Neural cell (in vitro differentiated cells): ENCODE measurements around the gene PITPNB. TPM values are rescaled to one million over a fixed set of nuclear protein-coding genes. Genes with fewer than 3 reads are reported as not detected.

Experiments used
- H2AFZ ChIP-seq: fragments of 200-600, 300-800 bp; sonication (generic), shearing (Covaris generic); 2 replicates; pipeline ENCODE4 v1.6.0; 2014; ENCODE audit warnings: low read depth, mild to moderate bottlenecking, antibody characterized with exemption, low read length, moderate library complexity
- H3F3A ChIP-seq: fragments of 200-600 bp; shearing (Covaris generic); 2 replicates; pipeline ENCODE4 v1.6.1; 2016; ENCODE audit warnings: mild to moderate bottlenecking, moderate library complexity, mixed read lengths, antibody characterized with exemption, low read length; ENCODE audit not compliant: insufficient read depth, poor library complexity, severe bottlenecking
- H3K27ac ChIP-seq: fragments of 200-600, 300-800 bp; sonication (generic), shearing (Covaris generic); 2 replicates; pipeline ENCODE4 v1.5.1; 2014; ENCODE audit warnings: mild to moderate bottlenecking, low read length, moderate library complexity
- H3K27me3 ChIP-seq: fragments of 300-800, 200-600 bp; sonication (generic), shearing (Covaris generic); 2 replicates; pipeline ENCODE4 v1.6.0; 2014; ENCODE audit warnings: mild to moderate bottlenecking, low read depth, low read length, moderate library complexity; ENCODE audit not compliant: insufficient read depth
- H3K36me3 ChIP-seq: fragments of 300-800, 200-600 bp; sonication (generic), shearing (Covaris generic); 2 replicates; pipeline ENCODE4 v1.5.1; 2014; ENCODE audit warnings: mild to moderate bottlenecking, antibody characterized with exemption, low read length, moderate library complexity; ENCODE audit not compliant: insufficient read depth
- H3K4me2 ChIP-seq: fragments of 300-800, 200-600 bp; sonication (generic), shearing (Covaris generic); 2 replicates; pipeline ENCODE4 v1.6.0; 2014; ENCODE audit warnings: mild to moderate bottlenecking, low read length
- H3K4me3 ChIP-seq: fragments of 300-800, 200-600 bp; sonication (generic), shearing (Covaris generic); 2 replicates; pipeline ENCODE4 v1.5.1; 2014; ENCODE audit warnings: mild to moderate bottlenecking, low read length, moderate library complexity
- H3K79me2 ChIP-seq: fragments of 200-600 bp; shearing (Covaris generic); replicated peaks from 2 replicates; pipeline ENCODE4 v1.6.0; 2014; ENCODE audit warnings: mild to moderate bottlenecking, low read length, moderate library complexity; ENCODE audit not compliant: insufficient read depth
- H3K9ac ChIP-seq: fragments of 300-800, 200-600 bp; sonication (generic), shearing (Covaris generic); 2 replicates; pipeline ENCODE4 v1.6.1; 2016; ENCODE audit warnings: mild to moderate bottlenecking, low read length, mixed read lengths
- H3K9me2 ChIP-seq: fragments of 200-600 bp; shearing (Covaris generic); 2 replicates; pipeline ENCODE4 v1.6.1; 2016; ENCODE audit warnings: mild to moderate bottlenecking, low read length, mixed read lengths; ENCODE audit not compliant: insufficient read depth
- H3K9me3 ChIP-seq: fragments of 200-600, 300-800 bp; sonication (generic), shearing (Covaris generic); 2 replicates; pipeline ENCODE4 v1.6.1; 2016; ENCODE audit warnings: mild to moderate bottlenecking, mixed run types, low read length, moderate library complexity, mixed read lengths
- H4K20me1 ChIP-seq: fragments of 200-600 bp; shearing (Covaris generic); 2 replicates; pipeline ENCODE4 v1.6.1; 2016; ENCODE audit warnings: mild to moderate bottlenecking, mixed run types; ENCODE audit not compliant: insufficient read depth
- CTCF ChIP-seq: fragments of 450-650 bp; IDR thresholded peaks from 2 replicates; pipeline ENCODE4 v1.5.1; 2014; ENCODE audit warnings: antibody characterized with exemption, mild to moderate bottlenecking, moderate library complexity; ENCODE audit not compliant: poor library complexity, severe bottlenecking
- EP300 ChIP-seq: fragments of 450-650 bp; conservative IDR thresholded peaks from 2 replicates; pipeline ENCODE4 v1.6.1; 2014; ENCODE audit warnings: antibody characterized with exemption, mild to moderate bottlenecking, moderate library complexity; ENCODE audit not compliant: poor library complexity, severe bottlenecking
- EZH2 ChIP-seq: fragments of 200-600, 300-800 bp; shearing (Covaris generic), sonication (generic); IDR thresholded peaks from 2 replicates; pipeline ENCODE4 v1.6.1; 2014; ENCODE audit warnings: antibody characterized with exemption, low read length, borderline replicate concordance, mild to moderate bottlenecking; ENCODE audit not compliant: insufficient read depth, poor library complexity, severe bottlenecking
- MXI1 ChIP-seq: fragments of 450-650 bp; conservative IDR thresholded peaks from 2 replicates; pipeline ENCODE4 v1.6.1; 2014; ENCODE audit warnings: antibody characterized with exemption, mild to moderate bottlenecking; ENCODE audit not compliant: poor library complexity, severe bottlenecking
- POLR2AphosphoS5 ChIP-seq: IDR thresholded peaks from 2 replicates; pipeline ENCODE4 v1.6.1; 2012
- RAD21 ChIP-seq: fragments of 450-650 bp; conservative IDR thresholded peaks from 2 replicates; pipeline ENCODE4 v1.6.1; 2014; ENCODE audit warnings: antibody characterized with exemption, mild to moderate bottlenecking, moderate library complexity
- SMC3 ChIP-seq: fragments of 450-650 bp; conservative IDR thresholded peaks from 2 replicates; pipeline ENCODE4 v1.6.1; 2014; ENCODE audit warnings: antibody characterized with exemption, mild to moderate bottlenecking, moderate library complexity; ENCODE audit not compliant: poor library complexity
- TAF1 ChIP-seq: IDR thresholded peaks from 2 replicates; pipeline ENCODE4 v1.6.1; 2012; ENCODE audit warnings: low read depth
- polyA plus RNA-seq: library from polyadenylated mRNA; depleted of rRNA; stranded (reverse); fragments of >200 nt; gene quantifications from 2 replicates; pipeline ENCODE4 v1.2.3, GENCODE V29; 2014
- TF ChIP-seq, protein P1 (sequence below): IDR thresholded peaks from 2 replicates; pipeline ENCODE4 v1.6.1; 2012; ENCODE audit warnings: borderline replicate concordance

The PITPNB gene
- polyA plus RNA-seq, 1 donor from 2014 or later = 44.8 TPM

DNA sequence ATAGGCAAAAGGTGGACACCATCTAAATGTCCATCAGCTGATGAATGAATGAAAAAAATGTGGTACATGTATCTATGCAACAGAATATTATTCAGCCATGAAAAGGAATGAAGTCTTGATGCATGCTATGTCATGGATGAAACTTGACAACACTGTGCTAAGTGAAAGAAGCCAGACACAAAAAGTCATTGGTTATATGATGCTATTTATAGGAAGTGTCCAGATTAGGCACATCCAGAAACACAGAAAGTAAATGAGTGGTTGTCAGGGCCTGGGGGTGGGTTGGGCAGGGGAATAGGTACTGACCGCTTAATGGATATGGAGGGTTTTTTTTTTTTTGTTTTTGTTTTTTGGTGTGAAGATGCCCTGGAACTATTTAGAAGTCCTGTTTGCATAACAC, 95.8 kb downstream of the PITPNB start:
- TF ChIP-seq EZH2 (no peak), EP300 (no peak)
- TF ChIP-seq, protein P1, sequence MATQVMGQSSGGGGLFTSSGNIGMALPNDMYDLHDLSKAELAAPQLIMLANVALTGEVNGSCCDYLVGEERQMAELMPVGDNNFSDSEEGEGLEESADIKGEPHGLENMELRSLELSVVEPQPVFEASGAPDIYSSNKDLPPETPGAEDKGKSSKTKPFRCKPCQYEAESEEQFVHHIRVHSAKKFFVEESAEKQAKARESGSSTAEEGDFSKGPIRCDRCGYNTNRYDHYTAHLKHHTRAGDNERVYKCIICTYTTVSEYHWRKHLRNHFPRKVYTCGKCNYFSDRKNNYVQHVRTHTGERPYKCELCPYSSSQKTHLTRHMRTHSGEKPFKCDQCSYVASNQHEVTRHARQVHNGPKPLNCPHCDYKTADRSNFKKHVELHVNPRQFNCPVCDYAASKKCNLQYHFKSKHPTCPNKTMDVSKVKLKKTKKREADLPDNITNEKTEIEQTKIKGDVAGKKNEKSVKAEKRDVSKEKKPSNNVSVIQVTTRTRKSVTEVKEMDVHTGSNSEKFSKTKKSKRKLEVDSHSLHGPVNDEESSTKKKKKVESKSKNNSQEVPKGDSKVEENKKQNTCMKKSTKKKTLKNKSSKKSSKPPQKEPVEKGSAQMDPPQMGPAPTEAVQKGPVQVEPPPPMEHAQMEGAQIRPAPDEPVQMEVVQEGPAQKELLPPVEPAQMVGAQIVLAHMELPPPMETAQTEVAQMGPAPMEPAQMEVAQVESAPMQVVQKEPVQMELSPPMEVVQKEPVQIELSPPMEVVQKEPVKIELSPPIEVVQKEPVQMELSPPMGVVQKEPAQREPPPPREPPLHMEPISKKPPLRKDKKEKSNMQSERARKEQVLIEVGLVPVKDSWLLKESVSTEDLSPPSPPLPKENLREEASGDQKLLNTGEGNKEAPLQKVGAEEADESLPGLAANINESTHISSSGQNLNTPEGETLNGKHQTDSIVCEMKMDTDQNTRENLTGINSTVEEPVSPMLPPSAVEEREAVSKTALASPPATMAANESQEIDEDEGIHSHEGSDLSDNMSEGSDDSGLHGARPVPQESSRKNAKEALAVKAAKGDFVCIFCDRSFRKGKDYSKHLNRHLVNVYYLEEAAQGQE = no peak
- no peaks in the 10 kb centered on the region for H3K79me2 ChIP-seq
- H3K27me3 ChIP-seq = no peaks in the 10 kb centered on the region
- no peak overlapping the region for H2AFZ ChIP-seq
- no peak overlapping the region for H3K9ac ChIP-seq
- H3K4me2 ChIP-seq = no peak overlapping the region
- H3K27ac ChIP-seq = no peak overlapping the region
- H3F3A ChIP-seq = no peaks in the 10 kb centered on the region
- no peaks in the 10 kb centered on the region for H3K36me3 ChIP-seq
- no peak overlapping the region for H3K4me3 ChIP-seq
- H3K9me2 ChIP-seq = no peaks in the 10 kb centered on the region
- H4K20me1 ChIP-seq = no peaks in the 10 kb centered on the region
- no peaks in the 10 kb centered on the region for H3K9me3 ChIP-seq

GRCh38 chr22:27820896-27821866, 97.9 kb downstream of the PITPNB start:
- H3K4me3 ChIP-seq = no peak overlapping the region

More at GRCh38 chr22:27820896-27821866, 97.9 kb downstream of the PITPNB start:
- Histone ChIP-seq H3K9me2 (no peaks in the 10 kb centered on the region), H3K4me2 (no peak overlapping the region), H2AFZ (no peak overlapping the region), H3K36me3 (no peaks in the 10 kb centered on the region), H3K27ac (no peak overlapping the region), H3K27me3 (no peaks in the 10 kb centered on the region), H3F3A (no peaks in the 10 kb centered on the region), H3K9ac (no peak overlapping the region), H3K9me3 (no peaks in the 10 kb centered on the region), H4K20me1 (no peaks in the 10 kb centered on the region), H3K79me2 (no peaks in the 10 kb centered on the region)
- TF ChIP-seq RAD21 (no peak), CTCF (no peak), EP300 (no peak), SMC3 (no peak), POLR2AphosphoS5 (no peak), EZH2 (no peak), TAF1 (no peak), MXI1 (no peak)
- TF ChIP-seq, protein P1 = no peak
